ENCODE results near the gene NECTIN2.

- TF ChIP-seq CTCF (IDR thresholded peaks at IDR 0.05) (no peak), POLR2A (IDR thresholded peaks at IDR 0.05) (no peak)
Measured at GRCh38 chr19:44893332-44894051, 47.4 kb downstream of the NECTIN2 start.

Measured in prostate gland (tissue), 2 donors.